Loucy (cell line): ENCODE results near the gene PEX11B.
"Not testable (repeated sequence)": the region's sequence is repeated elsewhere in the genome, so short reads cannot be mapped to it uniquely, and the experiment has no call there.

Experiments used
- H2AFZ ChIP-seq: fragments of 200-600 bp; sonication (generic); 2 replicates; pipeline ENCODE4 v1.6.0; 2016; ENCODE audit warnings: antibody characterized with exemption, mild to moderate bottlenecking, low read length, moderate library complexity
- H3F3A ChIP-seq: fragments of 200-600 bp; 2 replicates; pipeline ENCODE4 v1.6.0; 2016; ENCODE audit warnings: antibody characterized with exemption, low read depth, mild to moderate bottlenecking
- H3K27me3 ChIP-seq: fragments of 200-600 bp; sonication (generic); 2 replicates; pipeline ENCODE4 v1.6.1; 2014; ENCODE audit warnings: low read length, mild to moderate bottlenecking; ENCODE audit not compliant: insufficient read depth, poor library complexity, severe bottlenecking
- H3K36me3 ChIP-seq: fragments of 200-600 bp; sonication (generic); 2 replicates; pipeline ENCODE4 v1.6.1; 2016; ENCODE audit warnings: low read length; ENCODE audit not compliant: insufficient read depth
- H3K4me1 ChIP-seq: fragments of 200-600 bp; sonication (generic); 2 replicates; pipeline ENCODE4 v1.5.1; 2014; ENCODE audit warnings: low read length, mild to moderate bottlenecking; ENCODE audit not compliant: insufficient read depth, poor library complexity, severe bottlenecking
- H3K4me2 ChIP-seq: fragments of 200-600 bp; sonication (generic); 2 replicates; pipeline ENCODE4 v1.6.0; 2014; ENCODE audit warnings: antibody characterized with exemption, low read length, low read depth, mild to moderate bottlenecking; ENCODE audit not compliant: poor library complexity, severe bottlenecking
- H3K4me3 ChIP-seq: fragments of 200-600 bp; sonication (generic); 2 replicates; pipeline ENCODE4 v1.5.1; 2014; ENCODE audit warnings: low read length, mild to moderate bottlenecking, mixed read lengths; ENCODE audit not compliant: poor library complexity, severe bottlenecking
- H3K79me2 ChIP-seq: fragments of 200-600 bp; sonication (generic); 2 replicates; pipeline ENCODE4 v1.6.1; 2014; ENCODE audit warnings: low read length; ENCODE audit not compliant: insufficient read depth
- H3K9ac ChIP-seq: fragments of 200-600 bp; sonication (generic); 2 replicates; pipeline ENCODE4 v1.6.0; 2014; ENCODE audit warnings: mild to moderate bottlenecking, low read depth, low read length, moderate library complexity; ENCODE audit not compliant: poor library complexity, severe bottlenecking
- H3K9me2 ChIP-seq: fragments of 200-600 bp; sonication (generic); replicated peaks from 2 replicates; pipeline ENCODE4 v1.6.1; 2016; ENCODE audit warnings: low read depth, low read length, mixed read lengths
- H3K9me3 ChIP-seq: fragments of 200-600 bp; sonication (generic); 2 replicates; pipeline ENCODE4 v1.6.1; 2014; ENCODE audit warnings: mild to moderate bottlenecking, antibody characterized with exemption, low read length, low read depth; ENCODE audit not compliant: insufficient read depth
- H4K20me1 ChIP-seq: fragments of 200-600 bp; sonication (generic); 2 replicates; pipeline ENCODE4 v1.6.0; 2014; ENCODE audit warnings: antibody characterized with exemption, low read length, mild to moderate bottlenecking; ENCODE audit not compliant: insufficient read depth, poor library complexity, severe bottlenecking
- CTCF ChIP-seq: fragments of 200-600 bp; sonication (generic); conservative IDR thresholded peaks from 2 replicates; pipeline ENCODE4 v1.5.1; 2014; ENCODE audit warnings: mild to moderate bottlenecking, antibody characterized with exemption, low read length
- EZH2phosphoT487 ChIP-seq: fragments of 200-600 bp; IDR thresholded peaks from 2 replicates; pipeline ENCODE4 v1.6.1; 2018; ENCODE audit warnings: antibody characterized with exemption, mild to moderate bottlenecking, moderate library complexity, borderline replicate concordance

PEX11B gene

GRCh38 chr1:145927063-145927886 is 8.8 kb upstream of the PEX11B start, which contains the start of gene RBM8A:
TSS of gene RBM8A (minus strand) at chr1:145927484. CDS start at chr1:145927426, 58 bp downstream.
- Histone ChIP-seq H3K27me3 (no peaks in the 10 kb centered on the region), H3K4me1 (peaks cover 18% of the 10 kb centered on the region), H2AFZ (peak within 1 kb of the TSS; percentile 73), H3K4me3 (peak within 1 kb of the TSS; percentile 99), H3F3A (0 out of 2 replicates have a peak, but pooled peaks cover 4% of the 10 kb centered on the region), H4K20me1 (peaks cover 14% of the 10 kb centered on the region), H3K9me2 (no peaks in the 10 kb centered on the region), H3K79me2 (peaks cover 31% of the 10 kb centered on the region), H3K4me2 (peak within 1 kb of the TSS; percentile 94), H3K36me3 (peaks cover 6% of the 10 kb centered on the region; the same call in 1 of the 2 replicates), H3K9me3 (no peaks in the 10 kb centered on the region), H3K9ac (peak within 1 kb of the TSS; percentile 100)
- TF ChIP-seq CTCF (peak; percentile 76), EZH2phosphoT487 (no peak)

GRCh38 chr1:145926686-145927062 is 8.2 kb upstream of the PEX11B start:
- H3F3A ChIP-seq = 0 out of 2 replicates have a peak, but pooled peaks cover 5% of the 10 kb centered on the region
- H3K4me3 ChIP-seq = peak overlapping the region; percentile 99
- H3K9me3 ChIP-seq = no peaks in the 10 kb centered on the region
- H3K27me3 ChIP-seq = no peaks in the 10 kb centered on the region
- H3K9ac ChIP-seq = peak overlapping the region; percentile 100
- peaks cover 18% of the 10 kb centered on the region for H3K4me1 ChIP-seq
- H3K79me2 ChIP-seq = peaks cover 31% of the 10 kb centered on the region
- H3K9me2 ChIP-seq = no peaks in the 10 kb centered on the region
- H2AFZ ChIP-seq = no peak overlapping the region
- peak overlapping the region; percentile 94 for H3K4me2 ChIP-seq
- TF ChIP-seq CTCF (no peak), EZH2phosphoT487 (no peak)
- H4K20me1 ChIP-seq = peaks cover 14% of the 10 kb centered on the region
- H3K36me3 ChIP-seq = peaks cover 6% of the 10 kb centered on the region; the same call in 1 of the 2 replicates

GRCh38 chr1:145922266-145922665 is 3.7 kb upstream of the PEX11B start:
- H3K9ac ChIP-seq = no peak overlapping the region
- peaks cover 14% of the 10 kb centered on the region for H4K20me1 ChIP-seq
- no peak overlapping the region for H3K4me3 ChIP-seq
- no peak for TF ChIP-seq CTCF
- no peak for TF ChIP-seq EZH2phosphoT487
- H3K79me2 ChIP-seq = peaks cover 29% of the 10 kb centered on the region
- peaks cover 6% of the 10 kb centered on the region; the same call in 1 of the 2 replicates for H3K36me3 ChIP-seq
- H2AFZ ChIP-seq = no peak overlapping the region
- no peaks in the 10 kb centered on the region for H3K9me3 ChIP-seq
- 0 out of 2 replicates have a peak, but pooled peaks cover 9% of the 10 kb centered on the region for H3F3A ChIP-seq
- H3K4me1 ChIP-seq = peaks cover 23% of the 10 kb centered on the region
- no peaks in the 10 kb centered on the region for H3K27me3 ChIP-seq
- no peak overlapping the region for H3K4me2 ChIP-seq
- no peaks in the 10 kb centered on the region for H3K9me2 ChIP-seq

- H3K9ac ChIP-seq, H3K27me3 ChIP-seq, H3K9me2 ChIP-seq, H4K20me1 ChIP-seq, H3K4me3 ChIP-seq, H3K9me3 ChIP-seq, H2AFZ ChIP-seq, H3K4me2 ChIP-seq, H3F3A ChIP-seq, H3K36me3 ChIP-seq: not testable (repeated sequence)
- peaks cover 14% of the 10 kb centered on the region for H3K4me1 ChIP-seq
- peaks cover 12% of the 10 kb centered on the region; the same call in 1 of the 2 replicates for H3K79me2 ChIP-seq
Observed at GRCh38 chr1:145920297-145920696, 1.8 kb upstream of the PEX11B start.
